GM21786 (cell line): ENCODE data around the gene KYNU.
A peak's percentile ranks its signal among the peaks of the same experiment; 100 is the strongest.
"Not testable (repeated sequence)": the region's sequence is repeated elsewhere in the genome, so short reads cannot be mapped to it uniquely, and the experiment has no call there.

ENCODE experiments used
- ATAC-seq: cut with Tn5 transposase; IDR thresholded peaks from one replicate; pipeline ENCODE4 v1.9.1; 2021; ENCODE audit not compliant: unreplicated experiment

KYNU gene

DNA sequence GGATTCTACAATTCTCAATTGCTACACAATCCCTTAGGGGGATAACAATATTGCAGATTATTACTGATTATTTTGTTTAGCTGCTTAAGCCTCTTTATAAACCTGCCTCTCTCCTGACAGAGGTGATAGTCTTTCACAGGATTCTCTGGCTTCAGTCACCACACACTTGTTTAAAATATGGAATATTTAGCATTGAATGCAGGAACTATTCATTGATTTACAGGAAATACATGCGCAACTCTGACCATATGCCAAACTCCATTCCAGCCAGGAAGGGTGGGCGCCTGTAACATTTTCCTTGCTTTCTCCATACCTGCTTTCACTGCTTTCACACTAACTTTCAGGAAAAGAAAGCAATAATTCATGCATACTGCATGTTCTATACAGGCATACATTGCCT lies 207.0 kb downstream of the KYNU start:
- no peak for ATAC-seq

DNA sequence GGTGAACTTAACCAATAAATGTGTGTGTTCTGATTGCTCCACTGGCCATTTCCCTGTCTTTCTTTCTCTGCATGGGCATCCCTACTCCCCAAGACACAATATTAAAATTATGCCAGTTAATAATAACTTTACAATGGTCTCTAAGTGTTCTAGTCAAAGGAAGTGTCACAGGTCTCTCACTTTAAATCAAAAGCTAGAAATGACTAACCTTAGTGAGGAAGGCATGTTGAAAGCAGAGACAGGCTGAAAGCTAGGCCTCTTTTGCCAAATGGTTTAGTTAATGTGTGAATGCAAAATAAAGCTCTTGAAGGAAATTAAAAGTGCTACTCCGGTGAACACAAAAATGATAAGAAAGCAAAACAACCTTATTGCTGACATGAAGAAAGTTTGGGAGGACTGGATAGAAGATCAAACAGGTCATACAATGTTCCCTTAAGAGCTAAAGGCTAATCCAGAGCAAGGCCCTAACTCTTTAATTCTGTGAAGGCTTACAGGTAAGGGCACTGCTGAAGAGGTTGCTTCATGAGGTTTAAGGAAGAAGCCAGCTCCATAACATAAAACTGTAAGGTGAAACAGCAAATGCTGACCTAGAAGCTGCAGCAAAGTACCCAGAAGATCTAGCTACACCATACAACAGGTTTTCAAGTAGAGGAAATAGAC lies 207.8 kb downstream of the KYNU start:
- peak; percentile 69 for ATAC-seq

DNA sequence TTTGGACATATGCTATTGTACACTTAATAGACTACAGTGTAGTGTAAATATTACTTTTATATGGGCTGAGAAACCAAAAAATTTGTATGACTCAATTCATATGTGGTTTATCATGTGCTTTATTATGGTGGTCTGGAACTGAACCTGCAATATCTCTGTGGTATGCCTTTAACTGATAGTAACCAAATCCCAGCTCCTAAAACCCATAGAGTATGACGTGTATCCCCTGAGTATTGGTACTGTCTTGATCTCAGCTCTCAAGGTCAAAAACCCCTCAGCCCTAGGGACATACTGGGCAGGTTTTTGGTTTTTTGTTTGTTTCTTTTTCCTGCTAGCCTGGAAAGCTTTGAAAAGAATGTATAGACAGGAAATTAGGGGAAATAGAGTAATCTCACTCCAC lies 209.6 kb downstream of the KYNU start:
- ATAC-seq = no peak

DNA sequence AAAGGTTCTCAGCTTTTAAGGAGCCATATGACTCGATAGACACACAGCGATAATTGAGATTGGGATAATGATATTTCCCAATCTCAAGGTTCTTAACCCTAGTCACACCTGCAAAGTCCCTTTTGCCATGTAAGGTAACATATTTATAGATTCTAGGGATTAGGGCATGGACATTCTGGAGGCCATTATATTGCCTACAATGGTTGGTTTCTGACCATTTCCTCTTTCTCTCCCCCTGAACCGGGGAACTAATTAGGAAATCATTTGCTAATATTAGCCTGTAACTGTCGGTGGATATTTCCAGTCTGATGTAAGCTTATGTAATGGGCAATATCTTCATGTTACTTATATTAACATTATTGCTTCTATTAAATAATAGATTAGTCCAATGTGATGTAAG lies 210.9 kb downstream of the KYNU start:
- no peak for ATAC-seq

DNA sequence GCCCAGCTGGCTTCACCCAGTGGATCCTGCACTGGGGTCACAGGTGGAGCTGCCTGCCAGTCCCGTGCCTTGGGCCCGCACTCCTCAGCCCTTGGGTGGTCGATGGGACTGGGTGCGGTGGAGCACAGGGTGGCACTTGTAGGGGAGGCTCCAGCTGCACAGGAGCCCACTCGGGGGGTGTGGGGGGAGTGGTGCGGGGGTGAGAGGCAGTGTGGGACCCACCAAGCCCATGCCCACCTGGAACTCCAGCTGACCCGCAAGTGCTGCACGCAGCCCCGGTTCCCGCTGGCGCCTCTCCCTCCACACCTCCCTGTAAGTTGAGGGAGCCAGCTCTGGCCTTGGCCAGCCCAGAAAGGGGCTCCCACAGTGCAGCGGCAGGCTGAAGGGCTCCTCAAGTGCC lies 212.1 kb downstream of the KYNU start:
- ATAC-seq = not testable (repeated sequence)
